Liver (tissue), 9 donors: ENCODE data around the gene TUBGCP2. TPM values are rescaled to one million over a fixed set of nuclear protein-coding genes. Genes with fewer than 3 reads are reported as not detected.

Experiments used
- DNase-seq: peaks from one replicate; pipeline ENCODE4 v3.0.0-alpha.2; 2017; ENCODE audit warnings: low spot score
- H3K27ac ChIP-seq, 2 donors: one replicate each; pipeline ENCODE4 v1.7.0; 2013; ENCODE audit warnings: inconsistent platforms in 2 of 2, low read length in 2 of 2, control low read depth in 1 of 2, low read depth in 1 of 2, mild to moderate bottlenecking in 1 of 2
- H3K27me3 ChIP-seq, 4 donors: one replicate each; pipeline versions ENCODE4 v1.6.1 to v1.7.0; 2013; ENCODE audit warnings: low read length in 3 of 4, inconsistent platforms in 1 of 4, mild to moderate bottlenecking in 1 of 4, moderate library complexity in 1 of 4; ENCODE audit not compliant: control insufficient read depth in 4 of 4, insufficient read depth in 4 of 4
- H3K36me3 ChIP-seq, 4 donors: one replicate each; pipeline versions ENCODE4 v1.6.1 to v1.7.0; 2013; ENCODE audit warnings: low read length in 3 of 4, mild to moderate bottlenecking in 3 of 4, low read depth in 1 of 4, moderate library complexity in 1 of 4; ENCODE audit not compliant: control insufficient read depth in 4 of 4, insufficient read depth in 3 of 4
- H3K4me1 ChIP-seq, 4 donors: one replicate each; pipeline versions ENCODE4 v1.6.1 to v1.7.0; 2013; ENCODE audit warnings: low read length in 3 of 4, mild to moderate bottlenecking in 3 of 4, moderate library complexity in 1 of 4; ENCODE audit not compliant: control insufficient read depth in 4 of 4, insufficient read depth in 4 of 4
- H3K4me3 ChIP-seq, 3 donors: one replicate each; pipeline versions ENCODE4 v1.6.1 to v1.7.0; 2013; ENCODE audit warnings: low read length in 3 of 3, control low read depth in 1 of 3, low read depth in 1 of 3, mild to moderate bottlenecking in 1 of 3
- H3K9ac ChIP-seq, 2 donors: one replicate each; pipeline ENCODE4 v1.7.0; 2013; ENCODE audit warnings: low read length in 2 of 2, mild to moderate bottlenecking in 2 of 2, moderate library complexity in 2 of 2, control low read depth in 1 of 2, low read depth in 1 of 2
- H3K9me3 ChIP-seq, 4 donors: one replicate each; pipeline versions ENCODE4 v1.6.1 to v1.7.0; 2013; ENCODE audit warnings: low read length in 3 of 4; ENCODE audit not compliant: control insufficient read depth in 4 of 4
- CTCF ChIP-seq: fragments of 150-350 bp; IDR thresholded peaks from 2 replicates; pipeline ENCODE4 v1.5.1; 2017; ENCODE audit warnings: improper control_type of control experiment, low read depth, low read length; ENCODE audit not compliant: missing input control
- EGR1 ChIP-seq, 2 donors: IDR thresholded peaks; 2 replicates each; pipeline ENCODE4 v1.6.1; 2016 to 2018; ENCODE audit warnings: antibody characterized with exemption in 2 of 2, low read depth in 2 of 2
- FOXA1 ChIP-seq: IDR thresholded peaks from 2 replicates; pipeline ENCODE4 v1.6.1; 2016; ENCODE audit warnings: antibody characterized with exemption
- FOXA2 ChIP-seq: IDR thresholded peaks from 2 replicates; pipeline ENCODE4 v1.6.1; 2016; ENCODE audit warnings: antibody characterized with exemption
- GABPA ChIP-seq, 2 donors: IDR thresholded peaks in 1 of 2; conservative IDR thresholded peaks in 1 of 2; 2 replicates each; pipeline ENCODE4 v1.6.1; 2016; ENCODE audit warnings: antibody characterized with exemption in 2 of 2, mild to moderate bottlenecking in 1 of 2, moderate library complexity in 1 of 2
- HNF4A ChIP-seq, 2 donors: conservative IDR thresholded peaks; 2 replicates each; pipeline ENCODE4 v1.6.1; 2016; ENCODE audit warnings: antibody characterized with exemption in 2 of 2, mild to moderate bottlenecking in 2 of 2
- HNF4G ChIP-seq: IDR thresholded peaks from 2 replicates; pipeline ENCODE4 v1.6.1; 2016; ENCODE audit warnings: antibody characterized with exemption
- NR2F2 ChIP-seq: IDR thresholded peaks from 2 replicates; pipeline ENCODE4 v1.6.1; 2016; ENCODE audit warnings: antibody characterized with exemption
- RAD21 ChIP-seq, 2 donors: IDR thresholded peaks; 2 replicates each; pipeline ENCODE4 v1.6.1; 2016; ENCODE audit warnings: antibody characterized with exemption in 2 of 2, mild to moderate bottlenecking in 2 of 2
- REST ChIP-seq: IDR thresholded peaks from 2 replicates; pipeline ENCODE4 v1.6.1; 2016; ENCODE audit warnings: antibody characterized with exemption, mild to moderate bottlenecking
- TAF1 ChIP-seq: conservative IDR thresholded peaks from 2 replicates; pipeline ENCODE4 v1.6.1; 2016; ENCODE audit warnings: antibody characterized with exemption, mild to moderate bottlenecking
- YY1 ChIP-seq: IDR thresholded peaks from 2 replicates; pipeline ENCODE4 v1.6.1; 2016; ENCODE audit warnings: antibody characterized with exemption, mild to moderate bottlenecking
- WGBS: extraction: QIAGEN DNeasy Blood & Tissue Kit; methylation state at CpG from one replicate; pipeline ENCODE4 v1.1.7; 2013; 5-methylcytosine and 5-hydroxymethylcytosine counted together
- polyA plus RNA-seq, 2 donors: library from polyadenylated mRNA; stranded (reverse) in 1 of 2; unstranded in 1 of 2; fragments of 200-250 nt in 1 of 2; fragments of >200 nt in 1 of 2; fragmentation: Nextera tagmentation in 1 of 2; extraction: Ambion mirVana in 1 of 2; gene quantifications; one replicate each; pipeline versions ENCODE4 v1.2.1 to v1.2.3, GENCODE V29; 2013 to 2015
- total RNA-seq, 2 donors: library from RNA; depleted of rRNA; stranded (reverse); fragments of >200 nt; gene quantifications; one replicate each; pipeline ENCODE4 v1.2.3, GENCODE V29; 2014
- TF ChIP-seq, protein P1 (sequence below): IDR thresholded peaks from 2 replicates; pipeline ENCODE4 v1.6.1; 2016; ENCODE audit warnings: antibody characterized with exemption
- TF ChIP-seq, protein P2 (sequence below): IDR thresholded peaks from 2 replicates; pipeline ENCODE4 v1.6.1; 2016; ENCODE audit warnings: antibody characterized with exemption
- donor health status: healthy.
- donor health status: healthy.
- donor health status: healthy.
- donor health status: healthy.
- donor health status: healthy.

The TUBGCP2 gene
- total and polyA plus RNA-seq, 4 donors, result 18.8 to 32.4 (median 27.6) TPM

DNA sequence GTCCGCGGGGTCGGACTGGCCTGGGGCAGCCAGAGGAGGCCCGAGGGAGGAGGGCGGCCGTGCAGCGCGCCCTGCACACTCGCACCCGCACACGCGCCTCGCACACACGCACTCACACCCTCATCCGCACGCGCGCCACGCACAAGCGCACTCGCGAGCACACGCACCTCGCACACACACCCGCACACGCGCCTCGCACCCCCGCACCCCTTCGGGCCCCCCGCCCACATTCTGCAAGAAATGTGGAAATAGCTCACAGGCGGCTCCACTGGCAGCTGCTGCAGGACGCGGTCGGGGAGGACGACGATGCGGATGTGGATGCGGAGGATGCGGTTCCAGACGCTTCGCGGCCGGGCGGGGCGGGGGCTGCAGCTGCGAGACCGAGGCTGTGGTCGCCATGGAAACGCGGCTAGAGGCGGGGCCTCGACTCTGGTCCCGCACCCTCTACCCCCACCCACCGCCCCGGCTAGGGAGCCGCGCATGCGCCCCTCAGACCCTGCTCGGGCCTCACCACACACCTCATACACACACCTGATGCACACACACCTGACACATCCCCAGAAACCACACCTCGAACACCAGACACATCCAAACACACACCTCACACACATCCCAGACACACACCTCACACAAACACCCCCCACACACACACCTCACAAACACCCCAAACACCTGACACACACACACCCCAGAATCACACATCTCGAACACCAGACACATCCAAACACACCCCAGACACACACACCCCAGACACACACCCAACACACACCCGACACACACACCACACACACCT lies 28.1 kb upstream of the TUBGCP2 start, which contains the start of gene CALY:
CALY (minus strand) TSS at position 320 of the 793 bp plus-strand sequence. CDS start 7,907 bp downstream, outside the sequence.
- Histone ChIP-seq H3K9me3 (no peaks in the 10 kb centered on the region), H3K36me3 (no peaks in the 10 kb centered on the region), H3K4me3 (peak within 1 kb of the TSS in 1 of 3 donors; percentile 26), H3K9ac (no peak within 1 kb of the TSS), H3K27me3 (peaks cover 0 to 14% (median 8%) of the 10 kb centered on the region in 4 donors), H3K4me1 (peaks cover 0 to 16% (median 8%) of the 10 kb centered on the region in 4 donors), H3K27ac (no peak within 1 kb of the TSS)
- DNase-seq, result no peak
- TF ChIP-seq, protein P1, sequence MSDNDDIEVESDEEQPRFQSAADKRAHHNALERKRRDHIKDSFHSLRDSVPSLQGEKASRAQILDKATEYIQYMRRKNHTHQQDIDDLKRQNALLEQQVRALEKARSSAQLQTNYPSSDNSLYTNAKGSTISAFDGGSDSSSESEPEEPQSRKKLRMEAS, result no peak
- TF ChIP-seq, protein P2, sequence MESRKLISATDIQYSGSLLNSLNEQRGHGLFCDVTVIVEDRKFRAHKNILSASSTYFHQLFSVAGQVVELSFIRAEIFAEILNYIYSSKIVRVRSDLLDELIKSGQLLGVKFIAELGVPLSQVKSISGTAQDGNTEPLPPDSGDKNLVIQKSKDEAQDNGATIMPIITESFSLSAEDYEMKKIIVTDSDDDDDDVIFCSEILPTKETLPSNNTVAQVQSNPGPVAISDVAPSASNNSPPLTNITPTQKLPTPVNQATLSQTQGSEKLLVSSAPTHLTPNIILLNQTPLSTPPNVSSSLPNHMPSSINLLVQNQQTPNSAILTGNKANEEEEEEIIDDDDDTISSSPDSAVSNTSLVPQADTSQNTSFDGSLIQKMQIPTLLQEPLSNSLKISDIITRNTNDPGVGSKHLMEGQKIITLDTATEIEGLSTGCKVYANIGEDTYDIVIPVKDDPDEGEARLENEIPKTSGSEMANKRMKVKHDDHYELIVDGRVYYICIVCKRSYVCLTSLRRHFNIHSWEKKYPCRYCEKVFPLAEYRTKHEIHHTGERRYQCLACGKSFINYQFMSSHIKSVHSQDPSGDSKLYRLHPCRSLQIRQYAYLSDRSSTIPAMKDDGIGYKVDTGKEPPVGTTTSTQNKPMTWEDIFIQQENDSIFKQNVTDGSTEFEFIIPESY, result no peak
- TF ChIP-seq YY1 (no peak), NR2F2 (no peak), EGR1 (IDR thresholded peaks at IDR 0.05; ENCODE audit: low read depth in 2 of 2) (no peak), FOXA2 (no peak), REST (no peak), CTCF (no peak), TAF1 (no peak), HNF4G (no peak), FOXA1 (no peak), RAD21 (IDR thresholded peaks at IDR 0.05) (no peak), HNF4A (conservative IDR thresholded peaks at IDR 0.05) (no peak), GABPA (IDR thresholded peaks at IDR 0.05 in 1 of 2, conservative IDR thresholded peaks at IDR 0.05 in 1 of 2) (no peak)
- WGBS, result 19% methylated on average over 63 of the region's 63 CpGs

GRCh38 chr10:133336118-133336576 lies 27.5 kb upstream of the TUBGCP2 start:
- peak overlapping the region in 1 of 3 donors; percentile 26 for H3K4me3 ChIP-seq
- H3K27ac ChIP-seq, result no peak overlapping the region
- DNase-seq, result no peak

More at GRCh38 chr10:133336118-133336576, 27.5 kb upstream of the TUBGCP2 start:
- TF ChIP-seq, protein P2, result no peak
- H3K9me3 ChIP-seq, result no peaks in the 10 kb centered on the region
- H3K27me3 ChIP-seq, result peaks cover 0 to 14% (median 8%) of the 10 kb centered on the region in 4 donors
- peaks cover 0 to 16% (median 8%) of the 10 kb centered on the region in 4 donors for H3K4me1 ChIP-seq
- H3K36me3 ChIP-seq, result no peaks in the 10 kb centered on the region
- no peak overlapping the region for H3K9ac ChIP-seq
- 10% methylated on average over 41 of the region's 41 CpGs for WGBS
